ENCODE measurements around the gene ITM2C. TPM values are rescaled to one million over a fixed set of nuclear protein-coding genes. Genes with fewer than 3 reads are reported as not detected.

ITM2C gene
- polyA plus RNA-seq, 1 donor (not counting 4 experiments of a cell fraction or from before 2014, with no cell fraction given) = 55.0 TPM

DNA sequence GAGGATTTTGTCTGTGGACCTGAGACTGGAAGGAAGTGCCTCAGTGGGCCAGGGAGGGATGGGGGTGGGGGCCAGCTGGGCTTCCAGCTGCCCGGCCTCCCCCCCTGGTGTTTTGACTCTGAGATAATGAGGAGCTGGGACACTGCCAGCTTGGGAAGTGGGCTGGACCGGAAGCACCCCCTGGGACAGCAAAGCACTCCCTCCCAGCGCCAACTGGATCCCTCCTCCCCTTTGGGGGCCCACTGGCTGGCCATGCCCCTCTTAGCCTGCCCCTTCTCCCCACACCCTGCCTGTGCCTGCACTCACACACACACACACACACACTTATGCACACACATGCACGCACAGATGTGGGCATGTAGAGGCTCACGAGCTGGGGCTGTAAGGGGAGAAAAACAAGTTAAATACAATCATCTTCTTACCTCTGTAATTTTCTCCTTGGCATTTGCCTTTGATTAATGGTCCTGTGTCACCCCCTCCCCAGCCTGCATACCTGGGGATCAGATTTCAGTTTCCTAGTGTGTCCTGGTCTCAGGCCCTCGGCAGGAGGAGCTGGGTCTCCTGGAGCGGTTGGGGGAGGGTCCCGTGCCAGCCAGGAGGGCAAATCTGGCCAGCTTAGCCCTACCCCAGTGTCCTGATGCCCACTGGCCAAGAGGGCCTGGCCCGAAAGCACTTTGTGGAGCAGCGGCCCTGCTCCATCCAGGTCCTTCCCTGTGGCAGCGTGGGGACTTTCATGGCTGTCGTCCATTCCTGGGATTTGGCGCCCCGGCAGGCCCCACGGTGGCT lies 3.6 kb downstream of the ITM2C start:
- no peak overlapping the region for H3K4me3 ChIP-seq (ENCODE audit: control insufficient read depth in 2 of 3, extremely low read depth in 1 of 3, insufficient read depth in 2 of 3, low read depth in 1 of 3, low read length in 3 of 3)
- DNase-seq (ENCODE audit: low read depth, low spot score) = no peak
- peaks cover 13% of the 10 kb centered on the region for H3K27me3 ChIP-seq (ENCODE audit: control insufficient read depth, extremely low read depth, insufficient read depth, low read length)
- H3K9ac ChIP-seq (ENCODE audit: control insufficient read depth, extremely low read depth, insufficient read depth, low read length) = no peak overlapping the region
- H3K4me1 ChIP-seq (ENCODE audit: control insufficient read depth, extremely low read depth, insufficient read depth, low read length) = peaks cover 7% of the 10 kb centered on the region
- no peak overlapping the region for H3K27ac ChIP-seq (ENCODE audit: control insufficient read depth, insufficient read depth, low read length)
- no peaks in the 10 kb centered on the region for H3K9me1 ChIP-seq (ENCODE audit: control insufficient read depth, extremely low read depth, insufficient read depth, low read length)
- no peaks in the 10 kb centered on the region for H3K9me3 ChIP-seq (ENCODE audit: control insufficient read depth, low read depth, low read length)
- no peak for FAIRE-seq
- dilution Hi-C loops (cut with MboI; ENCODE audit: extremely low pct_ligation_motif_present, low sequenced_read_pairs) = no loop called here
- no peak for TF ChIP-seq EZH2 (IDR thresholded peaks at IDR 0.05; ENCODE audit: low read length)
- TF ChIP-seq, protein P1, sequence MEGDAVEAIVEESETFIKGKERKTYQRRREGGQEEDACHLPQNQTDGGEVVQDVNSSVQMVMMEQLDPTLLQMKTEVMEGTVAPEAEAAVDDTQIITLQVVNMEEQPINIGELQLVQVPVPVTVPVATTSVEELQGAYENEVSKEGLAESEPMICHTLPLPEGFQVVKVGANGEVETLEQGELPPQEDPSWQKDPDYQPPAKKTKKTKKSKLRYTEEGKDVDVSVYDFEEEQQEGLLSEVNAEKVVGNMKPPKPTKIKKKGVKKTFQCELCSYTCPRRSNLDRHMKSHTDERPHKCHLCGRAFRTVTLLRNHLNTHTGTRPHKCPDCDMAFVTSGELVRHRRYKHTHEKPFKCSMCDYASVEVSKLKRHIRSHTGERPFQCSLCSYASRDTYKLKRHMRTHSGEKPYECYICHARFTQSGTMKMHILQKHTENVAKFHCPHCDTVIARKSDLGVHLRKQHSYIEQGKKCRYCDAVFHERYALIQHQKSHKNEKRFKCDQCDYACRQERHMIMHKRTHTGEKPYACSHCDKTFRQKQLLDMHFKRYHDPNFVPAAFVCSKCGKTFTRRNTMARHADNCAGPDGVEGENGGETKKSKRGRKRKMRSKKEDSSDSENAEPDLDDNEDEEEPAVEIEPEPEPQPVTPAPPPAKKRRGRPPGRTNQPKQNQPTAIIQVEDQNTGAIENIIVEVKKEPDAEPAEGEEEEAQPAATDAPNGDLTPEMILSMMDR (optimal IDR thresholded peaks at IDR 0.05 in 1 of 3, IDR thresholded peaks at IDR 0.05 in 1 of 3, conservative IDR thresholded peaks at IDR 0.05 in 1 of 3; ENCODE audit: extremely low read depth in 1 of 3, insufficient read depth in 2 of 3, low read length in 3 of 3) = no peak
- no peaks in the 10 kb centered on the region for H3K79me2 ChIP-seq (ENCODE audit: control insufficient read depth, insufficient read depth, low read length)
- H3K36me3 ChIP-seq (ENCODE audit: control insufficient read depth in 2 of 2, extremely low read depth in 1 of 2, insufficient read depth in 2 of 2, low read length in 2 of 2) = no peaks in the 10 kb centered on the region
- H3K4me2 ChIP-seq (ENCODE audit: control insufficient read depth, extremely low read depth, insufficient read depth, low read depth, low read length) = no peak overlapping the region
- no peaks in the 10 kb centered on the region for H4K20me1 ChIP-seq (ENCODE audit: control insufficient read depth, extremely low read depth, insufficient read depth, low read length)
- H2AFZ ChIP-seq (ENCODE audit: control insufficient read depth, low read length) = no peak overlapping the region

DNA sequence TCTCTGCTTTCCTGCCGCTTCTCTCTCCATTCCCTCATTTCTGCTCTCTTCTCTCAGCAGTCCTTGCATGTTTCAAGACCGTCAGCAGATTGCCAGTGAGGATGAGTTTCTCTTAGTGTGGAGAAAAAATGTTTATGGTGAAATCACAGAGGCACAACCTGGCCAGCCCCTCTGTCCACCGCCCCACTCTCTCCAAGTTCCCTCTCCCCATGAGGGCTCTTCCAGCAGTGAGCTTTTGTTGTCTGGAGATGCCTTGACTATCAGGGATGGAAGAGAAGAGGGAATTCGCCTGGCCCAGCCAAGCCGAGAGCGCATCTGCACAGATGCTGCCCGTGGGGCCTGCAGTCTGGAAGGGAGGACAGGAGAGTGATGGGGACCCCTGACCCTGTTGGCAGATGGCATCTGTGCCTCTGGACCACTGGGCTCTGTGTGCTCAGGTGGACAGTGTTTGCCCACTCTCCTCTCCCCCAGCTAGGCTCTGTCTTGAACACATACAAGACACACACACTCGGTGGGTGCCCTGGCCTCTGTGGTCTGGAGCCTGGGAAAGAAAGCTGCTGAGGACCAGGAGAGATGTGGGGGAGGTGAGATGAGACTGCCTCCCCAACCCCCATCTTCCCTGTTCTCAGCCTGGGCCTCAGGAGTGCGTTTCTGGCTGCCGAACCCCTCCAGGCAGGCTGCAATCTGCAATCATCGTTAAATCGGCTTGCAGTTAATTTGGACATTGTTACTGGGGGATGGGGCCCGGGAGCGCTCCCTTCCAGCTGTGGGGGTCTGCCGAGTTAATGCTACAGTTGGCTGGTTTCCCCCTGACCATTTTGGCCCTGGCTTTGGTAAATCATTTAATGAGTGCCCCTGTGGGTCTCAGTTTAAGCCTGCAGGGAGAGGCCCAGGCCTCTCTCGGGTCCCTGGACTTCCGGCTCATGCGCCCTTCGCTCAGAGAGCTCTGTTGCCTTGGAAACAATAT lies 4.5 kb downstream of the ITM2C start:
- Histone ChIP-seq H3K9me3 (ENCODE audit: control insufficient read depth, low read depth, low read length) (no peaks in the 10 kb centered on the region), H3K79me2 (ENCODE audit: control insufficient read depth, insufficient read depth, low read length) (no peaks in the 10 kb centered on the region), H3K4me2 (ENCODE audit: control insufficient read depth, extremely low read depth, insufficient read depth, low read depth, low read length) (no peak overlapping the region), H2AFZ (ENCODE audit: control insufficient read depth, low read length) (no peak overlapping the region), H4K20me1 (ENCODE audit: control insufficient read depth, extremely low read depth, insufficient read depth, low read length) (no peaks in the 10 kb centered on the region), H3K9me1 (ENCODE audit: control insufficient read depth, extremely low read depth, insufficient read depth, low read length) (no peaks in the 10 kb centered on the region), H3K27ac (ENCODE audit: control insufficient read depth, insufficient read depth, low read length) (no peak overlapping the region), H3K4me3 (ENCODE audit: control insufficient read depth in 2 of 3, extremely low read depth in 1 of 3, insufficient read depth in 2 of 3, low read depth in 1 of 3, low read length in 3 of 3) (no peak overlapping the region), H3K4me1 (ENCODE audit: control insufficient read depth, extremely low read depth, insufficient read depth, low read length) (peaks cover 4% of the 10 kb centered on the region), H3K27me3 (ENCODE audit: control insufficient read depth, extremely low read depth, insufficient read depth, low read length) (peaks cover 8% of the 10 kb centered on the region), H3K9ac (ENCODE audit: control insufficient read depth, extremely low read depth, insufficient read depth, low read length) (no peak overlapping the region), H3K36me3 (ENCODE audit: control insufficient read depth in 2 of 2, extremely low read depth in 1 of 2, insufficient read depth in 2 of 2, low read length in 2 of 2) (no peaks in the 10 kb centered on the region)
- DNase-seq (ENCODE audit: low read depth, low spot score) (no peak), FAIRE-seq (no peak)
- dilution Hi-C loops (cut with MboI; ENCODE audit: extremely low pct_ligation_motif_present, low sequenced_read_pairs) = no loop called here
- no peak for TF ChIP-seq EZH2 (IDR thresholded peaks at IDR 0.05; ENCODE audit: low read length)
- TF ChIP-seq, protein P1 (optimal IDR thresholded peaks at IDR 0.05 in 1 of 3, IDR thresholded peaks at IDR 0.05 in 1 of 3, conservative IDR thresholded peaks at IDR 0.05 in 1 of 3; ENCODE audit: extremely low read depth in 1 of 3, insufficient read depth in 2 of 3, low read length in 3 of 3) = no peak
